C4-2B (cell line): ENCODE data around the gene TIMM29.

Source experiments
- H3K27ac ChIP-seq: fragments of 450-650 bp; 2 replicates; pipeline ENCODE4 v1.5.1; 2017
- ZFX ChIP-seq: fragments of 450-650 bp; IDR thresholded peaks from 2 replicates; pipeline ENCODE4 v1.6.1; 2017
- TF ChIP-seq, protein P1 (sequence below): fragments of 450-650 bp; conservative IDR thresholded peaks from 2 replicates; pipeline ENCODE4 v1.5.1; 2017; ENCODE audit warnings: mild to moderate bottlenecking

Gene TIMM29

DNA sequence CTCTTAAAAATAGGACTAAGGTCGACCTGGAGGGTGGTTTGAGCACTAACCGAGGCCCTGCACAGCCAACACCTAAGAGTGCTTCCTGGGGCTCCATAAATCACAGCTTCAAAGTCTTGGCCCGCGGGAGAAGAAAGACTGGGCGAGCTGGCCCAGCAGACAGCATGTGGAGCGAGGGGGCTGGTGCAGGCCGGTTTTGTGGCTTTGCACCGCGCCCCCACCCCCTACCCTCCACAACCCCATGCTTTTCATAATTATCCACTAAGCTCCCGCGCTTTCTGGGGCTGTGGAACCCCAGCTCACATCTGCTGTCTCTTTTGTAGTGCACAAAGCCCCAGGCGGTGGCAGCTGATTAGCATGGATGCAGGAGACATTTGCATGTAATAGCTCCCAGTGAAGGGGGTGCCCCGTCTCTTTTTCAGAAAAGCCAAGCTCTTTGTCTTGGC lies 40.2 kb upstream of the TIMM29 start:
- TF ChIP-seq, protein P1, sequence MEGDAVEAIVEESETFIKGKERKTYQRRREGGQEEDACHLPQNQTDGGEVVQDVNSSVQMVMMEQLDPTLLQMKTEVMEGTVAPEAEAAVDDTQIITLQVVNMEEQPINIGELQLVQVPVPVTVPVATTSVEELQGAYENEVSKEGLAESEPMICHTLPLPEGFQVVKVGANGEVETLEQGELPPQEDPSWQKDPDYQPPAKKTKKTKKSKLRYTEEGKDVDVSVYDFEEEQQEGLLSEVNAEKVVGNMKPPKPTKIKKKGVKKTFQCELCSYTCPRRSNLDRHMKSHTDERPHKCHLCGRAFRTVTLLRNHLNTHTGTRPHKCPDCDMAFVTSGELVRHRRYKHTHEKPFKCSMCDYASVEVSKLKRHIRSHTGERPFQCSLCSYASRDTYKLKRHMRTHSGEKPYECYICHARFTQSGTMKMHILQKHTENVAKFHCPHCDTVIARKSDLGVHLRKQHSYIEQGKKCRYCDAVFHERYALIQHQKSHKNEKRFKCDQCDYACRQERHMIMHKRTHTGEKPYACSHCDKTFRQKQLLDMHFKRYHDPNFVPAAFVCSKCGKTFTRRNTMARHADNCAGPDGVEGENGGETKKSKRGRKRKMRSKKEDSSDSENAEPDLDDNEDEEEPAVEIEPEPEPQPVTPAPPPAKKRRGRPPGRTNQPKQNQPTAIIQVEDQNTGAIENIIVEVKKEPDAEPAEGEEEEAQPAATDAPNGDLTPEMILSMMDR, result no peak
- no peak for TF ChIP-seq ZFX
- no peak overlapping the region for H3K27ac ChIP-seq

DNA sequence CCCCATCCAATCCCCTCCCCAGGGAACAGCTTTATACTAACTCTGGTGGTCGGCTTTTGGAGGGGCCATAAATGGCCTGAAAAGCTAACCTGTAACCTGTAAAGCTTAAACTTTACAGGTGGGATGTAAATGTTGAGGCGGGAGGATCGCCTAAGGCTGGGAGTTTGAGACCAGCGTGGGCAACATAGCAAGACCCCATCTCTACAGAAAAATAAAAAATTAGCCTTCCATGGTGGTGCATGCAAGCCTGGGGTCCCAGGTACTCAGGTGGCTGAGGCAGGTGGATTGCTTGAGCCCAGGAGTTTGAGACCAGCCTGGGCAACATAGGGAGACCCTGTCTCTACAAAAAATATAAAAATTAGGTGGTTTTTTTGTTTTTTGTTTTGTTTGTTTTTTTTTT lies 38.7 kb upstream of the TIMM29 start:
- TF ChIP-seq, protein P1, result no peak
- H3K27ac ChIP-seq, result no peak overlapping the region

DNA sequence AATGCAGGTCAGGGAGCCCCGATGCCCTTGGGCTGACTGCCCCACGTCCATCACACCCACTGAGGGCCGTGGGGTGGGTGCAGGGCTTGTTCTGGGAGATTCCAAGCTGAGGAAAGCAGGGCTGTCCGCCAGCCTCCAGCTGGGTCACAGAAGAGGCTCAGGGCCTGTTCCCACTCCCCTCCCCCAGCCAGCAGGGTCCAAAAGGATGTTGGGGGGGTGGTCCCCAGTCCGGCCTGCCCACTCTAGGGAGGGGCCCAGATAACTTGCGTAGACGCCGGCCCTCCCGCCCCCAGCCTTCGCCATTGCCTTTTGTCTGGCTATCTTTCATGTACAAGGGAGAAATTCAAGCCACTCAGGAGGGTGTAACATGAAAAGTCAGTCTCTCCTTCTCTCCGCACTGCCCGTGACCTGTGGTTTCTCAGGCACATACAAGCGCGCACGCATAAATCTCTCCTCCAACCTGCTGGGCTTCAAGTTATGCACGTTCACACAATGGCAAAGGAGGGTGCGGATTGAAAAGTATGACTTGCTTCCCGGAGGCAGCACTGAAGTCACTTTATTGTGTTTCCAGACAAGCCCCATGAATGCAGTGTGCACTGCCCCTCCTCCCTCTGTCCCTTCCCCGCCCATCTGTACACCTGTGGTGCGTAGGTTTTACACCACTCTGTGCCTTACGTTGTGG lies 37.1 kb upstream of the TIMM29 start:
- TF ChIP-seq, protein P1, result no peak
- TF ChIP-seq ZFX, result no peak
- H3K27ac ChIP-seq, result no peak overlapping the region

DNA sequence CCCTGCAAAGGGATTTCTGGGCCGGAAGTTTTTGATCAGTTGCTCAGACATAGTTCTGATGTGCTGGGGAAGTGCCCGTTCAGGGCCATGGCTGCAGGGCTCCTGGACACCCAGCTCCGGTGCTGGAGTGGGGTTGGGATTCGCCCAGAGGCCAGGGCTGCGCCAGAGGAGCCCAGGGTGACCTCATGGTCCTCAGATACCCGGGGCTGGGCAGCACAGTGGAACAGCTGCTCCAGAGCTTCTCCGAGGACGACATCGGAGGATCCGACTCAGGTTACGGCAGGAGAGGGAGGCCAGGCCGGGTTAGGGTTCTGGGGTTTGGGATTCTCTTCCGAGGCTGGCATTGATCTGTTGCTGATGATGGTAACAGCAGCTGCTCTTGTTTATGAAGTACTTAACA lies 36.4 kb upstream of the TIMM29 start:
- H3K27ac ChIP-seq, result no peak overlapping the region
- no peak for TF ChIP-seq ZFX
- TF ChIP-seq, protein P1, result no peak

DNA sequence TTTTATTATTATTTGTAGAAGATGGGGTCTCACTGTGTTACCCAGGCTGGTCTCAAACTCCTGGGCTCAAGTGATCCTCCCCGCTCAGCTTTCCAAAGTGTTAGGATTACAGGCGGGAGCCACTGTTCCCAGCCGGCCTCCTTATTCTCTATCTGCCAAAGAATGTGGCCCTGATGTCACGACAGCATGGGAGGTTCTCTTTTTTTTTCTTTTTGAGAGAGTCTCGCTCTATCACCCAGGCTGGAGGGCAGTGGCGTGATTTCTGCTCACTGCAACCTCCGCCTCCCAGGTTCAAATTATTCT lies 33.7 kb upstream of the TIMM29 start:
- no peak overlapping the region for H3K27ac ChIP-seq
- TF ChIP-seq, protein P1, result no peak
- no peak for TF ChIP-seq ZFX

DNA sequence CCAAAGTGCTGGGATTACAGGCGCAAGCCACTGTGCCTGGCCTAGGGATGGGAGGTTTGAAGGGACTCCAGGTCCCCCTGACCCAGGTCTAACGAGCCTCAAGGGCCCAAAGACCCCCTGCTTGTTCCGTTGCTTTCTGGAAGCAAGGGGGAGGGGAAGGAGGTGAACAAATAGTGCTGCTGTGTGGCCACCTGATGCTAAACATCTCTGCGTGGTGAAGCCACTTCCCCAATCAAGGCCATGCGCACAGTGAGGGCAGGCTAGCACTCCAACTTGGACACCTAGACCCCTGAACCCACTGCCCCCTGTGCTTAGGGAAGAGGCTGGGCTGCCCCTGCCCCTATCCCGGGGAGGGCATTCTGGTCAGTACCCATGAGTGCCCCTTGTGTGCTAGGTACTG lies 33.2 kb upstream of the TIMM29 start:
- TF ChIP-seq, protein P1, result no peak
- TF ChIP-seq ZFX, result no peak
- H3K27ac ChIP-seq, result no peak overlapping the region

DNA sequence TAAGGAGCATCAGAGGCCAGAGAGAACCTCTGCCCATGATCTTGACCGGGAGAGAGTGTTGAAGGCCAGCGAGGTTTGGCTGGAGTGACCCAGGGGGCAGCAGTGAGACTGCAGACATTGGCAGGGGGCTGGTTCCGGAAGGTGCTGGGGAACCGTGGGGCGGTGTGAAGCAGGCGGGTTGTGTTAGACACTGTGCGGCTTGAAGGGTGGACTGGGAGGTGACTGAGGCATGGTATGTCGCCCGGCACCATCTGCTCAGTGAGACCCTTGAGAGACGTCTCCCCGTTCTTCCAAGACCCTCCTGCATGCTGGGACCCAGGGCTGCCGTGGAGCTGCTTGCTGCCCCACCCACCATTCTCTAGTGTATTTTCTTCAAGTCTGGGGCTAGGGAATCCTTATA lies 32.7 kb upstream of the TIMM29 start:
- TF ChIP-seq ZFX, result no peak
- TF ChIP-seq, protein P1, result no peak
- peak overlapping the region; percentile 69; the same call in 1 of the 2 replicates for H3K27ac ChIP-seq
